ENCODE results near the gene SMPDL3B. TPM values are rescaled to one million over a fixed set of nuclear protein-coding genes. Genes with fewer than 3 reads are reported as not detected.

SMPDL3B gene
- total and polyA plus RNA-seq, 2 of the 4 experiments (the other 2 are of a cell fraction), result not detected

DNA sequence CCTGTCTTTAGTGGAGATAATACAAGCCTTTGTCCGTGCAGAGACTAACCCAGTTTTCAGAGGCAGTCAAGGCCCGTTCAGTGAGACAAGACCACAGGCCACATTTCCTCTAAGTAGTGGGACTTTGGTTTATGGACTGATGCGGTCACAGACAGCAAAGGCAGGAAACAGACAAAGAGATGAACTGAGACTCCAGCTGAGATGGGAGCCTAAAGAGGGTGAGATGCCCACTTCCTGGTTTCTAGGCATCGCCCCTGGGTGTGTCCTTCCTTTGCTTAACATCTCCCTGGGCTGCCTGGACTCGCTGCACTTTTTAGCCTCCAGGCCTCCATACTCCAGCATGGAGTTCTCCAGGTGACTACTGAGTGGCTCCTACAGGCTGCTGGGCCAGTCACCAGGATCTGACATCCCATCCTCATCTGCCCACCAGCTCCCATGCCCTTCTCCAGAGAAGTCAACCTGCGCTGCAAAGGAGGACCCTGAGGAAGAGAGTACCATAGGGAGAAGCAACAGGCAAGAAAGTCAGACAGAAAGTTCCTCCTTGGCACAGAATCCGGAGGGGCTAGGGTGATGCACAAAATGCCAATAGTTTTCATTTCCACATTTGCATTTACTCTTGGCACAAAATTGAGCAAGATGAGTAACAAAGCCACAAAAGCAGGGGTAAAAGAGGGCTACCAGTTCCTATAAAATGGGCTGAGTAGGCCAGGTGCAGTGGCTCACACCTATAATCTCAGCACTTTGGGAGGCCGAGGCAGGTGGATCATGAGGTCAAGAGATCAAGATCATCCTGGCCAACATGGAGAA lies 47.4 kb upstream of the SMPDL3B start:
- TF ChIP-seq USF2 (IDR thresholded peaks at IDR 0.05; ENCODE audit: low read depth, low read length) (no peak), RFX5 (IDR thresholded peaks at IDR 0.05; ENCODE audit: low read depth, low read length) (no peak)
- H4K5ac ChIP-seq (ENCODE audit: low read depth, low read length), result no peak overlapping the region
- no peak overlapping the region for H2BK5ac ChIP-seq (ENCODE audit: low read depth, low read length, poor library complexity, severe bottlenecking)
- no peak overlapping the region for H3K4ac ChIP-seq (ENCODE audit: low read depth, low read length)
- in situ Hi-C loops (cut with MboI; ENCODE audit: low sequenced_read_pairs), result no loop called here
- no peak overlapping the region for H3K4me3 ChIP-seq (ENCODE audit: insufficient read depth, low read depth, low read length)
- no peak overlapping the region for H3K4me2 ChIP-seq (ENCODE audit: low read depth, low read length)
- BruUV-seq (replicated peaks), result no TSS peak
- WGBS, 2 experiments (ENCODE audit: extremely low coverage in 2 of 2, insufficient read length in 1 of 2), result no CpG with 5 or more reads among the region's 8 CpGs
- H3K18ac ChIP-seq (ENCODE audit: low read depth, low read length), result no peak overlapping the region
- H3K9me3 ChIP-seq (ENCODE audit: control insufficient read depth, insufficient read depth, low read length), result no peaks in the 10 kb centered on the region
- no peak overlapping the region for H3K14ac ChIP-seq (replicated peaks; ENCODE audit: low read depth, low read length)
- H4K91ac ChIP-seq (ENCODE audit: insufficient read depth, low read depth, low read length), result no peak overlapping the region
- no peak overlapping the region for H3K9ac ChIP-seq (ENCODE audit: low read depth, low read length)
- no peak overlapping the region for H2AK9ac ChIP-seq (replicated peaks; ENCODE audit: low read depth, low read length, poor library complexity)
- no peak overlapping the region for H3K56ac ChIP-seq (ENCODE audit: extremely low read depth, insufficient read depth, low read length)
- H3K27me3 ChIP-seq (ENCODE audit: control insufficient read depth, insufficient read depth, low read length), result no peaks in the 10 kb centered on the region
- no peak overlapping the region for H2BK15ac ChIP-seq (ENCODE audit: low read depth, low read length)
- H3K36me3 ChIP-seq (ENCODE audit: control insufficient read depth, insufficient read depth, low read length), result peaks cover 6% of the 10 kb centered on the region
- no peak overlapping the region for H3K27ac ChIP-seq (ENCODE audit: insufficient read depth, low read length)
- CTCF ChIA-PET, result no interaction called here
- DNase-seq (no peak), ATAC-seq (ENCODE audit: low read depth) (no peak)
- H2BK120ac ChIP-seq (ENCODE audit: low read depth, low read length), result no peak overlapping the region
- H4K8ac ChIP-seq (ENCODE audit: low read depth in 2 of 2, low read length in 2 of 2), result no peak overlapping the region
- H3K4me1 ChIP-seq (ENCODE audit: control insufficient read depth, insufficient read depth, low read length), result no peaks in the 10 kb centered on the region
- no peaks in the 10 kb centered on the region for H4K20me1 ChIP-seq (ENCODE audit: insufficient read depth, low read length)
- H2AK5ac ChIP-seq (ENCODE audit: low read depth, low read length), result no peak overlapping the region
- no peak overlapping the region for H2BK20ac ChIP-seq (ENCODE audit: low read depth, low read length)
- H3K79me1 ChIP-seq (ENCODE audit: low read depth in 1 of 2, low read length in 2 of 2), result no peaks in the 10 kb centered on the region
- POLR2A ChIA-PET (ENCODE audit: unreplicated experiment), result no interaction called here
- no peak overlapping the region for H2AFZ ChIP-seq (replicated peaks; ENCODE audit: low read length, poor library complexity)
- no peaks in the 10 kb centered on the region for H3K9me1 ChIP-seq (ENCODE audit: insufficient read depth, low read length)
- dilution Hi-C loops (cut with HindIII; ENCODE audit: low sequenced_read_pairs, unreplicated experiment), result no loop called here
- H3K23ac ChIP-seq (ENCODE audit: low read depth, low read length), result no peak overlapping the region
- intact Hi-C loops (cut with micrococcal nuclease), result no loop called here

Data from IMR-90 (cell line).